ENCODE measurements around the gene KCNK4. TPM values are rescaled to one million over a fixed set of nuclear protein-coding genes. Genes with fewer than 3 reads are reported as not detected.

KCNK4 gene
- total RNA-seq, 1 experiment from 2014 or later, result 0.28 TPM

DNA sequence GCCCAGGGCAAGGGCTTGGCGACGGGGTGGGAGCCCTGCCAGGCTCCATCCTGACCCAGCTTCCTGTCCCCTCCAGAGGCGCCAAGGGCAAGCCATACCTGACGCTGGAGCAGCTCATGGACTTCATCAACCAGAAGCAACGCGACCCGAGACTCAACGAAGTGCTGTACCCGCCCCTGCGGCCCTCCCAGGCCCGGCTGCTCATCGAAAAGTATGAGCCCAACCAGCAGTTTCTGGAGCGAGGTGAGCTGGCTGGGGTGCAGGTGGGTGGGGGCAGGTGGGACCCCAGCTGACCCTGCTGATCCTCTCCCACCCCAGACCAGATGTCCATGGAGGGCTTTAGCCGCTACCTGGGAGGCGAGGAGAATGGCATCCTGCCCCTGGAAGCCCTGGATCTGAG, 34.8 kb upstream of the KCNK4 start:
- H2BK120ac ChIP-seq (ENCODE audit: low read depth, low read length, poor library complexity, severe bottlenecking), result no peak overlapping the region
- Mint-ChIP-seq H3K4me1 (peaks cover 6 to 14% of the 10 kb centered on the region in 2 experiments), H3K27me3 (ENCODE audit: low read depth) (no peaks in the 10 kb centered on the region), H3K36me3 (ENCODE audit: insufficient read depth in 1 of 3, low read depth in 3 of 3) (peaks cover 39 to 69% (median 54%) of the 10 kb centered on the region in 3 experiments; a peak in 6 of 7 replicates), H3K27ac (peak overlapping the region in 1 of 3 experiments; percentile 59; a peak in 1 of 7 replicates), H3K9me3 (no peaks in the 10 kb centered on the region), H3K4me3 (no peak overlapping the region)
- H3K4me1 ChIP-seq (ENCODE audit: insufficient read depth, low read length), result no peaks in the 10 kb centered on the region
- H2AK5ac ChIP-seq (ENCODE audit: insufficient read length, low read length), result no peak overlapping the region
- no peaks in the 10 kb centered on the region for H3K9me3 ChIP-seq (ENCODE audit: control insufficient read depth, low read depth, low read length)
- no peak overlapping the region for H2AFZ ChIP-seq (ENCODE audit: low read length)
- DNase-seq, result no peak
- H3K9ac ChIP-seq (ENCODE audit: extremely low read depth, insufficient read length, low read length), result no peak overlapping the region
- no peaks in the 10 kb centered on the region for H3K27me3 ChIP-seq (ENCODE audit: insufficient read depth, low read length)
- no peaks in the 10 kb centered on the region; the same call in 1 of the 2 replicates for H3K79me2 ChIP-seq (ENCODE audit: insufficient read depth, low read length)
- TF ChIP-seq, protein P1, sequence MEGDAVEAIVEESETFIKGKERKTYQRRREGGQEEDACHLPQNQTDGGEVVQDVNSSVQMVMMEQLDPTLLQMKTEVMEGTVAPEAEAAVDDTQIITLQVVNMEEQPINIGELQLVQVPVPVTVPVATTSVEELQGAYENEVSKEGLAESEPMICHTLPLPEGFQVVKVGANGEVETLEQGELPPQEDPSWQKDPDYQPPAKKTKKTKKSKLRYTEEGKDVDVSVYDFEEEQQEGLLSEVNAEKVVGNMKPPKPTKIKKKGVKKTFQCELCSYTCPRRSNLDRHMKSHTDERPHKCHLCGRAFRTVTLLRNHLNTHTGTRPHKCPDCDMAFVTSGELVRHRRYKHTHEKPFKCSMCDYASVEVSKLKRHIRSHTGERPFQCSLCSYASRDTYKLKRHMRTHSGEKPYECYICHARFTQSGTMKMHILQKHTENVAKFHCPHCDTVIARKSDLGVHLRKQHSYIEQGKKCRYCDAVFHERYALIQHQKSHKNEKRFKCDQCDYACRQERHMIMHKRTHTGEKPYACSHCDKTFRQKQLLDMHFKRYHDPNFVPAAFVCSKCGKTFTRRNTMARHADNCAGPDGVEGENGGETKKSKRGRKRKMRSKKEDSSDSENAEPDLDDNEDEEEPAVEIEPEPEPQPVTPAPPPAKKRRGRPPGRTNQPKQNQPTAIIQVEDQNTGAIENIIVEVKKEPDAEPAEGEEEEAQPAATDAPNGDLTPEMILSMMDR (conservative IDR thresholded peaks at IDR 0.05), result no peak
- no peak overlapping the region for H3K27ac ChIP-seq (ENCODE audit: insufficient read length, low read depth, low read length)
- no peak overlapping the region for H3K4me2 ChIP-seq (ENCODE audit: insufficient read depth, insufficient read length, low read length)
- no peak overlapping the region for H3T11ph ChIP-seq (ENCODE audit: low read length)
- H2BK15ac ChIP-seq (ENCODE audit: low read depth, low read length), result no peak overlapping the region
- no peak overlapping the region for H4K5ac ChIP-seq (ENCODE audit: insufficient read length, low read depth, low read length)
- no peak overlapping the region for H3K4ac ChIP-seq (ENCODE audit: low read depth, low read length)
- no peak overlapping the region for H2BK12ac ChIP-seq (ENCODE audit: insufficient read length, low read depth, low read length)
- H3K14ac ChIP-seq (ENCODE audit: insufficient read depth, low read length), result no peak overlapping the region
- WGBS (ENCODE audit: extremely low coverage, insufficient read length, low lambda C conversion rate), result no CpG with 5 or more reads among the region's 15 CpGs
- no peak overlapping the region for H4K91ac ChIP-seq (ENCODE audit: insufficient read length, low read depth, low read length)
- peaks cover 8% of the 10 kb centered on the region for H3K23me2 ChIP-seq (ENCODE audit: insufficient read length, low read depth, low read length, poor library complexity, severe bottlenecking)
- no peak overlapping the region for H3K23ac ChIP-seq (ENCODE audit: insufficient read length, low read depth, low read length)
- H3K79me1 ChIP-seq (ENCODE audit: insufficient read depth, low read depth, low read length, poor library complexity, severe bottlenecking), result peaks cover 3% of the 10 kb centered on the region
- H4K20me1 ChIP-seq (ENCODE audit: control insufficient read depth, insufficient read depth, insufficient read length), result no peaks in the 10 kb centered on the region
- no peak overlapping the region for H3K56ac ChIP-seq (ENCODE audit: insufficient read length, low read depth, low read length)
- H2BK20ac ChIP-seq (ENCODE audit: low read depth, low read length, poor library complexity, severe bottlenecking), result no peak overlapping the region
- H2BK5ac ChIP-seq (ENCODE audit: insufficient read length, low read length), result no peak overlapping the region
- no peak overlapping the region for H3K18ac ChIP-seq (ENCODE audit: insufficient read length, low read depth, low read length)
- no peak overlapping the region for H4K8ac ChIP-seq (replicated peaks; ENCODE audit: insufficient read length, low read depth, low read length)

Data from H9 (cell line).